KMS-11 (cell line): ENCODE results near the gene MYMX.
A peak's percentile ranks its signal among the peaks of the same experiment; 100 is the strongest.

ENCODE experiments used
- H2AFZ ChIP-seq: fragments of 200-600 bp; sonication (generic); 2 replicates; pipeline ENCODE4 v1.6.1; 2016; ENCODE audit warnings: antibody characterized with exemption, mixed run types, low read depth
- H3K27ac ChIP-seq: fragments of 200-600 bp; sonication (generic); 2 replicates; pipeline ENCODE4 v1.6.1; 2016; ENCODE audit warnings: mild to moderate bottlenecking, mixed run types
- H3K27me3 ChIP-seq: fragments of 200-600 bp; sonication (generic); 2 replicates; pipeline ENCODE4 v1.6.1; 2017; ENCODE audit warnings: mild to moderate bottlenecking, low read depth, mixed run types, moderate library complexity; ENCODE audit not compliant: insufficient read depth
- H3K36me3 ChIP-seq: fragments of 200-600 bp; sonication (generic); 2 replicates; pipeline ENCODE4 v1.6.1; 2017; ENCODE audit warnings: mild to moderate bottlenecking, mixed run types; ENCODE audit not compliant: insufficient read depth
- H3K4me1 ChIP-seq: fragments of 200-600 bp; sonication (generic); 2 replicates; pipeline ENCODE4 v1.6.1; 2016; ENCODE audit warnings: mild to moderate bottlenecking, low read depth, mixed run types; ENCODE audit not compliant: poor library complexity, severe bottlenecking
- H3K4me2 ChIP-seq: fragments of 200-600 bp; sonication (generic); 2 replicates; pipeline ENCODE4 v1.7.0; 2016; ENCODE audit warnings: mild to moderate bottlenecking, mixed run types
- H3K4me3 ChIP-seq: fragments of 200-600 bp; sonication (generic); IDR thresholded peaks from 2 replicates; pipeline ENCODE4 v1.6.1; 2017; ENCODE audit warnings: low read depth, low read length, mixed read lengths; ENCODE audit not compliant: insufficient read depth
- H3K79me2 ChIP-seq: fragments of 200-600 bp; sonication (generic); 2 replicates; pipeline ENCODE4 v1.6.1; 2016; ENCODE audit warnings: low read depth, mixed run types; ENCODE audit not compliant: insufficient read depth
- H3K9ac ChIP-seq: fragments of 200-600 bp; sonication (generic); 2 replicates; pipeline ENCODE4 v1.6.1; 2016; ENCODE audit warnings: mild to moderate bottlenecking, mixed run types
- H4K20me1 ChIP-seq: fragments of 200-600 bp; sonication (generic); 2 replicates; pipeline ENCODE4 v1.6.1; 2016; ENCODE audit warnings: mild to moderate bottlenecking, mixed run types; ENCODE audit not compliant: insufficient read depth
- TF ChIP-seq, protein P1 (sequence below): fragments of 200-600 bp; sonication (generic); conservative IDR thresholded peaks from 2 replicates; pipeline ENCODE4 v1.6.1; 2017; ENCODE audit warnings: low read depth, mild to moderate bottlenecking, antibody characterized with exemption, low read length, moderate library complexity, mixed read lengths

MYMX gene

GRCh38 chr6:44211284-44211683 is 5.4 kb upstream of the MYMX start:
- TF ChIP-seq, protein P1, sequence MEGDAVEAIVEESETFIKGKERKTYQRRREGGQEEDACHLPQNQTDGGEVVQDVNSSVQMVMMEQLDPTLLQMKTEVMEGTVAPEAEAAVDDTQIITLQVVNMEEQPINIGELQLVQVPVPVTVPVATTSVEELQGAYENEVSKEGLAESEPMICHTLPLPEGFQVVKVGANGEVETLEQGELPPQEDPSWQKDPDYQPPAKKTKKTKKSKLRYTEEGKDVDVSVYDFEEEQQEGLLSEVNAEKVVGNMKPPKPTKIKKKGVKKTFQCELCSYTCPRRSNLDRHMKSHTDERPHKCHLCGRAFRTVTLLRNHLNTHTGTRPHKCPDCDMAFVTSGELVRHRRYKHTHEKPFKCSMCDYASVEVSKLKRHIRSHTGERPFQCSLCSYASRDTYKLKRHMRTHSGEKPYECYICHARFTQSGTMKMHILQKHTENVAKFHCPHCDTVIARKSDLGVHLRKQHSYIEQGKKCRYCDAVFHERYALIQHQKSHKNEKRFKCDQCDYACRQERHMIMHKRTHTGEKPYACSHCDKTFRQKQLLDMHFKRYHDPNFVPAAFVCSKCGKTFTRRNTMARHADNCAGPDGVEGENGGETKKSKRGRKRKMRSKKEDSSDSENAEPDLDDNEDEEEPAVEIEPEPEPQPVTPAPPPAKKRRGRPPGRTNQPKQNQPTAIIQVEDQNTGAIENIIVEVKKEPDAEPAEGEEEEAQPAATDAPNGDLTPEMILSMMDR, result no peak
- Histone ChIP-seq H2AFZ (no peak overlapping the region), H3K4me2 (no peak overlapping the region), H3K4me3 (no peak overlapping the region), H4K20me1 (no peaks in the 10 kb centered on the region), H3K36me3 (no peaks in the 10 kb centered on the region), H3K79me2 (no peaks in the 10 kb centered on the region), H3K27ac (no peak overlapping the region), H3K4me1 (no peaks in the 10 kb centered on the region), H3K27me3 (no peaks in the 10 kb centered on the region), H3K9ac (no peak overlapping the region)

DNA sequence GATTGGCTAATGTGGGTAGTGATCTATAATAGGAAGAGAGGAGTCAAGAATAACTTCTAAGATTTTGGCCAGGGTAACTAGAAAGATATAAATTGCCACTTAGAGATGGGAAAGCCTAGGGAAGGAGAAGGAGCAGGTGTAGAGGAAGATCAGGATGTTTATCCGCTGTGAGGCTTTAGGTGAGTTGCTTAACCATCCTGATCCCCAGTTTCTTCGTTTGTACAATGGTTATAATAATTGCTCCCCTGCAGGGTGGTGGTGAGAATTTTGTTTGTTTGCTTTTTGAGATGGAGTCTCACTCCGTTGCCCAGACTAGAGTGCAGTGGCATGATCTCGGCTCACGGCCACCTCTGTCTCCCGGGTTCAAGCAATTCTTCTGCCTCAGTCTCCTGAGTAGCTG is 2.4 kb upstream of the MYMX start:
- Histone ChIP-seq H4K20me1 (no peaks in the 10 kb centered on the region), H3K9ac (no peak overlapping the region), H3K4me2 (no peak overlapping the region), H3K27me3 (no peaks in the 10 kb centered on the region), H3K79me2 (no peaks in the 10 kb centered on the region), H3K4me3 (no peak overlapping the region), H3K4me1 (peaks cover 22% of the 10 kb centered on the region), H3K36me3 (no peaks in the 10 kb centered on the region), H3K27ac (no peak overlapping the region), H2AFZ (no peak overlapping the region)
- TF ChIP-seq, protein P1, result no peak

DNA sequence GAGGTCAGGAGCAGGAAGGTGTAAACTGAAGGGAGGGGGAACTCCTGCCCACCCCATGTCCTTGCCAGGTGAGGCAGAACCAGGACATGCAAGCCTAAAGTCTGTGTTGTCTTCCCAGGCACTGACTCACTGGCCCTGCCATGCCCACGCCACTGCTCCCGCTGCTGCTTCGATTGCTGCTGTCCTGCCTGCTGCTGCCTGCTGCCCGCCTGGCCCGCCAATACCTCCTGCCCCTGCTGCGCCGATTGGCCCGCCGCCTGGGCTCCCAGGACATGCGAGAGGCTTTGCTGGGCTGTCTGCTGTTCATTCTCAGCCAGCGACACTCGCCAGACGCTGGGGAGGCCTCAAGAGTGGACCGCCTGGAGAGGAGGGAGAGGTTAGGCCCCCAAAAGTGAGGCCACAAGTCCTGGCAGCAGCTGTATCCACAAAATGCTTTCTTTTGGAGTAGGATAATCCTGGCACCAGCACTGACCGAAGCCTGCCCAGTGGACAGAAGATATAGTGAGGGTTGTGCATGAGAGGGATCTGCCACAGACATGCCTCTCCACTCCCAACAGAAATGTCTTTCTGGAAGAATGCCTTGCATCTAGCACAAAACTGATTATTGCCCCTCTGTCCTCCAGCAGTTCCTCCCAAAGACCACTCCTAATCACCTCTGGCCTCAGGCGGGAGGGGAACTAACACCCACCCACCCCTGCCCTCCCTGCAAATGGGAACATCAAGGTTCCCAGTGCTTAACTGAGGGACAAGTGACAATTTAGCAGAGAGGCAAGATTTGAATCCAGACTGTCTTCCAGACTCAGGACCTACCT is 812 bp downstream of the MYMX start:
- no peak overlapping the region for H3K9ac ChIP-seq
- no peak overlapping the region for H2AFZ ChIP-seq
- TF ChIP-seq, protein P1, result no peak
- H3K4me1 ChIP-seq, result peaks cover 48% of the 10 kb centered on the region
- no peak overlapping the region for H3K4me3 ChIP-seq
- no peaks in the 10 kb centered on the region for H3K79me2 ChIP-seq
- H3K4me2 ChIP-seq, result peak overlapping the region; percentile 93
- H3K36me3 ChIP-seq, result no peaks in the 10 kb centered on the region
- no peaks in the 10 kb centered on the region for H3K27me3 ChIP-seq
- no peak overlapping the region for H3K27ac ChIP-seq
- no peaks in the 10 kb centered on the region for H4K20me1 ChIP-seq

DNA sequence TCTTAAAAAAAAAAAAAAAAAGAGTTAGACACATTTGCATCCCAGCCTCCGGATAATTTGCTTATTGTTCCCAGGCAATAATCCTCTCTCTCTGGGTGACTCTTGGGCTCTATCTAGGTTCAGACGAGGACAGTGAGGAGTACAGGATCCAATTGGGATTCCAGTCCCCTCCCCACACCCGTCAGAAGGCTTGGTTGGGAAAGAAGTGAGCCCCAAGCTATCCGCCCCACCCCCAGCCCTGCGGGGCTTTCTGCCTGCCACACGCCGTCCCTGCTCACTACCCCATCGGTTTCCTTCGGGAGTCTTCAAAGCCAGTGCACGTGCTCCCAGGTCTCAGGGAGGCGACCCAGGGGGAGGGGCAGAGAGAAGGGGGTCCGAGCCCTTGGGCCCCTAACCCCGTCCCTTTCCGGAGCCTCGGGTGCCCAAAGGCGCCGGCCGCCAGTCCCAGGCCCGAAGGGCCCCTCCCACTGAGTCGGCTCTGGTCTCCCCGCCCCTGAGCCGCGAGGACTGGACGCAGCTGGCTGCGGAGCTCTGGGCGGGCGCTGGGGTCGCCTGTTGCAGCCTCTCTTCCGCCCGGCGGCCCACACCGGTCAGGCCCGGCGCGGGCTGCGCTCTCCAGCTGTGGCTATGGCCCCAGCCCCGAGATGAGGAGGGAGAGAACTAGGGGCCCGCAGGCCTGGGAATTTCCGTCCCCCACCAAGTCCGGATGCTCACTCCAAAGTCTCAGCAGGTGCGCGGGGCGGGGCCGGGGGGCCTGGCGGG is 2.5 kb downstream of the MYMX start:
- TF ChIP-seq, protein P1, result no peak
- no peaks in the 10 kb centered on the region for H4K20me1 ChIP-seq
- peaks cover 3% of the 10 kb centered on the region for H3K79me2 ChIP-seq
- peak overlapping the region; percentile 57 for H3K27ac ChIP-seq
- no peaks in the 10 kb centered on the region for H3K36me3 ChIP-seq
- peaks cover 53% of the 10 kb centered on the region for H3K4me1 ChIP-seq
- no peaks in the 10 kb centered on the region for H3K27me3 ChIP-seq
- peak overlapping the region; percentile 61 for H3K9ac ChIP-seq
- peak overlapping the region; percentile 58 for H2AFZ ChIP-seq
- H3K4me2 ChIP-seq, result peak overlapping the region; percentile 93
- no peak overlapping the region for H3K4me3 ChIP-seq
